Uterus (tissue), 4 donors: ENCODE data around the gene UBL3. TPM values are rescaled to one million over a fixed set of nuclear protein-coding genes. Genes with fewer than 3 reads are reported as not detected.

Experiments
- DNase-seq, 2 donors: peaks; one replicate each; pipeline ENCODE4 v3.0.0-alpha.2; 2019 to 2020
- H3K27ac ChIP-seq, 2 donors: fragments of 200-600 bp; sonication (generic); 1 replicate in 1 of 2; 2 replicates in 1 of 2; pipeline ENCODE4 v1.5.1; 2016 to 2018
- H3K27me3 ChIP-seq, 2 donors: fragments of 200-600 bp; sonication (generic); one replicate each; pipeline ENCODE4 v1.5.1; 2018 to 2019; ENCODE audit warnings: control low read depth in 1 of 2
- H3K36me3 ChIP-seq, 2 donors: fragments of 200-600 bp; sonication (generic); one replicate each; pipeline ENCODE4 v1.5.1; 2019; ENCODE audit warnings: control low read depth in 1 of 2
- H3K4me1 ChIP-seq, 2 donors: fragments of 200-600 bp; sonication (generic); one replicate each; pipeline ENCODE4 v1.5.1; 2018 to 2019; ENCODE audit warnings: control low read depth in 1 of 2
- H3K4me3 ChIP-seq, 2 donors: fragments of 200-600 bp; sonication (generic); 1 replicate in 1 of 2; 2 replicates in 1 of 2; pipeline ENCODE4 v1.5.1; 2018 to 2019; ENCODE audit warnings: mild to moderate bottlenecking in 1 of 2
- H3K9me3 ChIP-seq, 2 donors: fragments of 200-600 bp; sonication (generic); one replicate each; pipeline ENCODE4 v1.5.1; 2019; ENCODE audit warnings: control low read depth in 1 of 2
- POLR2A ChIP-seq, 2 donors: fragments of 450-650 bp; IDR thresholded peaks; one replicate each; pipeline ENCODE4 v1.6.1; 2016; ENCODE audit warnings: antibody characterized with exemption in 2 of 2, mild to moderate bottlenecking in 1 of 2, moderate library complexity in 1 of 2
- intact Hi-C: fragments of 100-400 bp; cut with DNase I; formaldehyde crosslinking; loops from one replicate; pipeline ENCODE4 v1.15.1; 2023; ENCODE audit warnings: low total_unique reads
- total RNA-seq, 4 donors: library from RNA; depleted of rRNA in 3 of 4; stranded (reverse); fragments of >200 nt in 3 of 4; gene quantifications; one replicate each; pipeline versions ENCODE4 v1.1.0 to v1.2.4, GENCODE V29; 2014 to 2023
- TF ChIP-seq, protein P1 (sequence below), 4 experiments: fragments of 200-600 bp in 2 of 4; fragments of 450-650 bp in 2 of 4; sonication (generic) in 2 of 4; IDR thresholded peaks; one replicate each; pipeline ENCODE4 v1.5.1; 2016 to 2019; ENCODE audit warnings: antibody characterized with exemption in 4 of 4, mild to moderate bottlenecking in 2 of 4, moderate library complexity in 1 of 4
- donor health status: DM: yes; HTN: yes; CAD: no.

UBL3 gene
- total RNA-seq, 4 donors from 2014 or later: 30.2 to 59.7 (median 56.8) TPM

DNA sequence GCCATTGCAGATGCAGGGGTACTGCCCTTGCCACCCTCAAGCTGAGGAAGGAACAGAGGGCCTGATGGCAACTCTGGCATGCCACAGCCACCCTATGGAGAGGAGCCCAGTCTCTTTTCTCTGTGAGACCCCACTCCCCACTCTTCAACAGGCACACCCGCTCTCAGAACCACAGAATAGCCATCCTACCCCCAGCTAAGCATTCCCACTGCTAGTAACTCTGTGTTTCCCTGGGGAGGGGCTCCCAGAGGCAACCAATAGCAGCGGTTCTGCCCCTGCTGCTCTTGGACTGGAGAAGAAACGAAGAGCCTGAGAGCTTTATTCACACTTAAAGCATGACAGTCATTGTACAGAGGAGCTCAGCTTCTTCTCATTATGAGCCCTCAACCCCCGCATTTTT is 49.3 kb downstream of the UBL3 start:
- Histone ChIP-seq H3K4me1 (peaks cover 0 to 7% of the 10 kb centered on the region in 2 donors), H3K4me3 (no peak overlapping the region), H3K9me3 (no peaks in the 10 kb centered on the region), H3K27me3 (no peaks in the 10 kb centered on the region), H3K27ac (no peak overlapping the region), H3K36me3 (no peaks in the 10 kb centered on the region)
- TF ChIP-seq, protein P1, sequence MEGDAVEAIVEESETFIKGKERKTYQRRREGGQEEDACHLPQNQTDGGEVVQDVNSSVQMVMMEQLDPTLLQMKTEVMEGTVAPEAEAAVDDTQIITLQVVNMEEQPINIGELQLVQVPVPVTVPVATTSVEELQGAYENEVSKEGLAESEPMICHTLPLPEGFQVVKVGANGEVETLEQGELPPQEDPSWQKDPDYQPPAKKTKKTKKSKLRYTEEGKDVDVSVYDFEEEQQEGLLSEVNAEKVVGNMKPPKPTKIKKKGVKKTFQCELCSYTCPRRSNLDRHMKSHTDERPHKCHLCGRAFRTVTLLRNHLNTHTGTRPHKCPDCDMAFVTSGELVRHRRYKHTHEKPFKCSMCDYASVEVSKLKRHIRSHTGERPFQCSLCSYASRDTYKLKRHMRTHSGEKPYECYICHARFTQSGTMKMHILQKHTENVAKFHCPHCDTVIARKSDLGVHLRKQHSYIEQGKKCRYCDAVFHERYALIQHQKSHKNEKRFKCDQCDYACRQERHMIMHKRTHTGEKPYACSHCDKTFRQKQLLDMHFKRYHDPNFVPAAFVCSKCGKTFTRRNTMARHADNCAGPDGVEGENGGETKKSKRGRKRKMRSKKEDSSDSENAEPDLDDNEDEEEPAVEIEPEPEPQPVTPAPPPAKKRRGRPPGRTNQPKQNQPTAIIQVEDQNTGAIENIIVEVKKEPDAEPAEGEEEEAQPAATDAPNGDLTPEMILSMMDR (IDR thresholded peaks at IDR 0.05): no peak
- no peak for TF ChIP-seq POLR2A (IDR thresholded peaks at IDR 0.05)
- no peak for DNase-seq
- intact Hi-C loops: no loop called here

DNA sequence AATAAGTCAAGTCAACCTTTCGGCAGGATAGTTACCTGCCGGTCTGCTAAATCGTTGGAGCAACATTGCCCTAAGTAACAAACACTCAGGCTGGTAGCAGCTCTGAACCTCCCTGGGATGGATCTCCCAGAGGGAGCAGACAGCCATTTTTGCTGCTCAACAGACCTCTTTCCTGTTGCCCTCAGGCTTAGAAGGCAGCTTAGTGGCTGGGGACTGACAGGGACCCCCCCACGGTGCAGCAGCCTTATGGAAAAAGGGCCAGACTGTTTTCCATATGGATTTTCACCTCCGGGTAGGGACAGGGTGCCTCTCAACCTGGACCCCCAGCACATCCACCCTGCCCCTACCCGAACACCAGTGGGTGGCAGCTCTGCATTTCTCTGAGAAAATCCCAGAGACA is 49.7 kb downstream of the UBL3 start:
- DNase-seq: no peak
- Histone ChIP-seq H3K27me3 (no peaks in the 10 kb centered on the region), H3K36me3 (no peaks in the 10 kb centered on the region), H3K4me1 (peaks cover 0 to 7% of the 10 kb centered on the region in 2 donors), H3K4me3 (no peak overlapping the region), H3K27ac (no peak overlapping the region), H3K9me3 (no peaks in the 10 kb centered on the region)
- intact Hi-C loops: no loop called here
- TF ChIP-seq POLR2A (IDR thresholded peaks at IDR 0.05): no peak
- TF ChIP-seq, protein P1 (IDR thresholded peaks at IDR 0.05): no peak

DNA sequence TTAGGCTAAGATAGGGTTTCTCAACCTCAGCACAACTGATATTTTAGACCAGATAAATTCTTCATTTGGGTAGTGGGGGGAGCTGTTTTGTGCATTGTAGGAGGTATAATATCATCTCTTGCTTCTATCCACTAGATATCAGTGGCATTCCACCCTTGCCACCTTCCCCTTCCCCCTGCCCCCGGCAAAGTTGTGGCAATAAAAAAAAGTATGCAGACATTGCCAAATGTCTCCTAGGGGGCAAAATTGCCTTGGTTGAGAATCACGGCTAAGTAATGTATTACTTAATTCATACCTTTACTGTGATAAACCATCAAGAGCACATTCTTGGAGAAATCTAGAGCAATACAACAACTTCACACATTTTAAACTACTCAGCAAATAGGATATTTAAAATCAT is 51.4 kb downstream of the UBL3 start:
- H3K36me3 ChIP-seq: no peaks in the 10 kb centered on the region
- intact Hi-C loops: no loop called here
- TF ChIP-seq POLR2A (IDR thresholded peaks at IDR 0.05): no peak
- TF ChIP-seq, protein P1 (IDR thresholded peaks at IDR 0.05): no peak
- no peaks in the 10 kb centered on the region for H3K27me3 ChIP-seq
- DNase-seq: no peak
- no peaks in the 10 kb centered on the region for H3K9me3 ChIP-seq
- no peak overlapping the region for H3K4me3 ChIP-seq
- no peak overlapping the region for H3K27ac ChIP-seq
- peaks cover 0 to 7% of the 10 kb centered on the region in 2 donors for H3K4me1 ChIP-seq

DNA sequence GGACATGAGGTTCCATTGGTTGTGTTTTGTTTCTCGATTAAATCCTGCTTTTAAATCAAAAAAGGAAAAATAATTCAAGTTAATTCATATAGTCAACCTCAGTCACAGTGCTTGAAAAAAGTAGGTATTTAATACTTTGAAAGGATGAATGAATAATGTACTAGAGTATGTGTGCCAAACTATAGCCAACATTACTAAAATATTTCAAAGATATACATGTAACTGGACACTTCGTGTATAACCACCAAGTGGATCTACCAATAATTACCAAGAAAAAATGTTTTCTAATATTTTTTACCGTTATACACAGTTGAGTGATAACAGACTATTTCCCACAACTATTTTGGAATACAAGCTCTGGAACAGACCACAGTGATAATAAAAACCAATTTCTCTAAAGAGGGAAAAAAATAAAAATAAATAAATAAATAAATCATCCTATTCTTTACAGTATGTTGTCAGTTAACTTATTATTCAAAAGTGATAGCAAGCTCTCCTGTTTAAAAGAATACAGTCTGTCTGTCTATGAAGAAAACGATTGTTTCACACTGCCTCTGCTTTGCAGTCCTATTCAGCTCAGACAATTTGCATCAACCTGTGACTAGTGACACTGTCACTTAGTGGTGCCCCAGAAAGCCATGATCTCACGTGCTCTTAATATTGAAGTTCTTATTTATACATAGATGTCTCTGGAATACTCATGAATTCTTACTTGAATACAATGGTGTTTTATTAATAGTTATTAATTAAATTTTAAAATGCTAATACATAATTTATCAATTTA is 58.2 kb downstream of the UBL3 start:
- TF ChIP-seq POLR2A (IDR thresholded peaks at IDR 0.05): no peak
- TF ChIP-seq, protein P1 (IDR thresholded peaks at IDR 0.05): no peak
- Histone ChIP-seq H3K27ac (no peak overlapping the region), H3K4me1 (peaks cover 0 to 5% of the 10 kb centered on the region in 2 donors), H3K9me3 (no peaks in the 10 kb centered on the region), H3K36me3 (no peaks in the 10 kb centered on the region), H3K4me3 (no peak overlapping the region), H3K27me3 (no peaks in the 10 kb centered on the region)
- intact Hi-C loops: no loop called here
- no peak for DNase-seq

DNA sequence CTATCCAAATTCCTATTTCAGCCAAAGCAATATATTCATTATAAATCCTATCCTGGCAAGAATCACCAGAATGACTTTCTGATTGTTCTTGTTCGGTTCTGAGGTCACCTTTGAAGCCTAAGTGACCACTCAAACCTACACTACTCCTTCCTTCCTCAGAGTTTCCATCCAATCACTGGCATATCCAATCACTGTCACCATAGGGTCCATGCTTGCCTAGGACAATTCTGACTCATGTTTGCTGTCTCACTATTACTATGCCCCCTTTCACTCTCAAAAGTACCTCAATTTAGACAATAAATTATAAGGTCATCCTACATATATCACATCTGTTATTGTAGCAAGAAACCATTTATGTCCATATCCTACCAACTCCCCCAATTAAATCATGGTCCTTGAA is 58.9 kb downstream of the UBL3 start:
- no peaks in the 10 kb centered on the region for H3K36me3 ChIP-seq
- peaks cover 0 to 7% of the 10 kb centered on the region in 2 donors for H3K4me1 ChIP-seq
- H3K27ac ChIP-seq: no peak overlapping the region
- H3K4me3 ChIP-seq: no peak overlapping the region
- H3K27me3 ChIP-seq: no peaks in the 10 kb centered on the region
- intact Hi-C loops: no loop called here
- TF ChIP-seq, protein P1 (IDR thresholded peaks at IDR 0.05): no peak
- TF ChIP-seq POLR2A (IDR thresholded peaks at IDR 0.05): no peak
- no peaks in the 10 kb centered on the region for H3K9me3 ChIP-seq
- no peak for DNase-seq
